Breast epithelium (tissue), 3 donors: Measurements from ENCODE around the gene KCNN4.

Source experiments
- CTCF ChIP-seq, 3 donors: fragments of 450-650 bp; IDR thresholded peaks; one replicate each; pipeline ENCODE4 v1.5.1; 2016 to 2017; ENCODE audit warnings: antibody characterized with exemption in 3 of 3, mild to moderate bottlenecking in 3 of 3, moderate library complexity in 3 of 3
- POLR2A ChIP-seq: fragments of 450-650 bp; IDR thresholded peaks from one replicate; pipeline ENCODE4 v1.6.1; 2016; ENCODE audit warnings: antibody characterized with exemption, mild to moderate bottlenecking, moderate library complexity
- POLR2AphosphoS5 ChIP-seq, 3 donors: sonication (generic); formaldehyde crosslinking; IDR thresholded peaks; one replicate each; pipeline ENCODE4 v1.6.1; 2017; ENCODE audit warnings: antibody characterized with exemption in 3 of 3

GRCh38 chr19:43718627-43719377, 62.0 kb downstream of the KCNN4 start:
- TF ChIP-seq POLR2A = no peak
- TF ChIP-seq CTCF (IDR thresholded peaks at IDR 0.05) = no peak
- no peak for TF ChIP-seq POLR2AphosphoS5 (IDR thresholded peaks at IDR 0.05)
